ENCODE data around the gene BCDIN3D. TPM values are rescaled to one million over a fixed set of nuclear protein-coding genes. Genes with fewer than 3 reads are reported as not detected.

BCDIN3D gene
- total and polyA plus RNA-seq, 2 of the 8 experiments (the other 6 are each of a cell fraction or from before 2014, with no cell fraction given) = 1.6 to 2.4 TPM

GRCh38 chr12:49876070-49876469, 33.2 kb upstream of the BCDIN3D start:
- no peak overlapping the region for H3K4me2 ChIP-seq (ENCODE audit: insufficient read depth in 1 of 2, low read depth in 2 of 2, low read length in 2 of 2)
- H3K9me3 ChIP-seq (ENCODE audit: insufficient read depth in 2 of 2, low read depth in 1 of 2, low read length in 1 of 2) = peaks cover 0 to 7% of the 10 kb centered on the region in 2 experiments; a peak in 1 of 4 replicates
- H3K36me3 ChIP-seq (ENCODE audit: control insufficient read depth in 2 of 4, insufficient read depth in 4 of 4, low read length in 3 of 4) = no peaks in the 10 kb centered on the region
- H2AFZ ChIP-seq (ENCODE audit: low read length) = no peak overlapping the region
- H4K91ac ChIP-seq (replicated peaks; ENCODE audit: insufficient read length, low read length) = no peak overlapping the region
- H3K14ac ChIP-seq (ENCODE audit: insufficient read length) = no peak overlapping the region
- 91% methylated on average over 3 of the region's 3 CpGs; no CpG with 5 or more reads in 1 of the 2 experiments for WGBS, 2 experiments (ENCODE audit: extremely low coverage in 1 of 2, insufficient coverage in 1 of 2, insufficient read length in 1 of 2, insufficient replicate concordance in 2 of 2, low coverage in 1 of 2, low lambda C conversion rate in 2 of 2, missing lambda C conversion rate in 1 of 2)
- no peaks in the 10 kb centered on the region for H3K4me1 ChIP-seq (replicated peaks in 1 of 4; ENCODE audit: control insufficient read depth in 3 of 4, insufficient read depth in 4 of 4, low read length in 3 of 4)
- FAIRE-seq = no peak
- H3K4me3 ChIP-seq (ENCODE audit: extremely low read depth in 1 of 4, insufficient read depth in 2 of 4, low read depth in 3 of 4, low read length in 4 of 4) = no peak overlapping the region
- POLR2A ChIA-PET (ENCODE audit: partially characterized antibody) = no interaction called here
- no peak overlapping the region for H3K27ac ChIP-seq (ENCODE audit: low read depth, low read length)
- H3K79me1 ChIP-seq (ENCODE audit: low read depth, low read length) = no peaks in the 10 kb centered on the region
- no peak overlapping the region for H2AK5ac ChIP-seq (ENCODE audit: low read depth, low read length)
- H2BK15ac ChIP-seq (ENCODE audit: low read length) = no peak overlapping the region
- H3K27me3 ChIP-seq (replicated peaks in 1 of 4; ENCODE audit: control insufficient read depth in 3 of 4, extremely low read depth in 1 of 4, insufficient read depth in 3 of 4, low read length in 3 of 4) = no peaks in the 10 kb centered on the region
- H4K5ac ChIP-seq (ENCODE audit: insufficient read length, low read depth, low read length) = no peak overlapping the region
- no peak for DNase-seq (ENCODE audit: low read depth in 1 of 2, low spot score in 2 of 2)
- no peaks in the 10 kb centered on the region for H3K79me2 ChIP-seq (ENCODE audit: control insufficient read depth in 1 of 2, insufficient read depth in 2 of 2, low read length in 2 of 2)
- no peak overlapping the region for H4K8ac ChIP-seq (ENCODE audit: extremely low read depth, insufficient read depth, low read length)
- H3K4ac ChIP-seq (replicated peaks; ENCODE audit: insufficient read length, low read depth, low read length) = no peak overlapping the region
- no peak overlapping the region for H2BK5ac ChIP-seq (ENCODE audit: low read depth, low read length)
- H3K9ac ChIP-seq (replicated peaks in 1 of 4; ENCODE audit: extremely low read depth in 1 of 4, low read depth in 3 of 4, low read length in 3 of 4) = no peak overlapping the region
- CTCF ChIA-PET (ENCODE audit: partially characterized antibody) = interaction anchor here (0.8 kb wide), 1 partner anchor 30 kb away, joined by 4 read pairs; no protein-coding TSS in a partner anchor
- no peak overlapping the region for H2BK20ac ChIP-seq (ENCODE audit: low read length)
- no peak overlapping the region for H3K23ac ChIP-seq (ENCODE audit: insufficient read length)
- peaks cover 3% of the 10 kb centered on the region; the same call in 1 of the 2 replicates for H3K23me2 ChIP-seq (ENCODE audit: low read depth, low read length)
- peaks cover 0 to 15% of the 10 kb centered on the region in 2 experiments for H4K20me1 ChIP-seq (replicated peaks in 1 of 2; ENCODE audit: control insufficient read depth in 1 of 2, insufficient read depth in 2 of 2, low read length in 2 of 2)
- no peak overlapping the region for H3K56ac ChIP-seq (replicated peaks; ENCODE audit: insufficient read length, low read depth, low read length)
- no peak overlapping the region for H3K18ac ChIP-seq (ENCODE audit: extremely low read depth, low read length)
- TF ChIP-seq ATF3 (IDR thresholded peaks at IDR 0.05; ENCODE audit: insufficient read depth, low read depth, low read length) (no peak), SAP30 (IDR thresholded peaks at IDR 0.05; ENCODE audit: insufficient read depth, insufficient replicate concordance, low read length) (no peak), KDM1A (IDR thresholded peaks at IDR 0.05; ENCODE audit: borderline replicate concordance, low read length) (no peak), USF2 (IDR thresholded peaks at IDR 0.05; ENCODE audit: low read length) (no peak), POLR2AphosphoS5 (IDR thresholded peaks at IDR 0.05; ENCODE audit: low read depth, low read length) (no peak)
- H2BK120ac ChIP-seq (replicated peaks; ENCODE audit: low read depth, low read length) = no peak overlapping the region
- H2BK12ac ChIP-seq (ENCODE audit: low read depth, low read length) = no peak overlapping the region

All from H1 (cell line).